Endothelial cell of umbilical vein (primary cell): ENCODE results near the gene SUGP2. TPM values are rescaled to one million over a fixed set of nuclear protein-coding genes. Genes with fewer than 3 reads are reported as not detected.

Experiments
- BruUV-seq: library from RNA; stranded (reverse); fragments of 400-500 nt; replicated peaks from 2 replicates; lab custom pipeline; 2021; lab: Mats Ljungman, UMichigan
- CTCF ChIA-PET: fragments of 300-600, 350-600 bp; sonication (Branson Sonifier 250); formaldehyde crosslinking; loops from one replicate; lab custom pipeline; 2021; ENCODE audit warnings: antibody characterized with exemption, inconsistent platforms; lab: Charles Lee
- POLR2A ChIA-PET: fragments of 300-600, 350-600 bp; sonication (Branson Sonifier 250); formaldehyde crosslinking; loops from one replicate; lab custom pipeline; 2021; ENCODE audit warnings: antibody characterized with exemption, inconsistent platforms; lab: Charles Lee
- DNase-seq: peaks from one replicate; pipeline ENCODE4 v3.0.0-alpha.2; 2011; ENCODE audit warnings: low read depth, low spot score
- FAIRE-seq: peaks from 2 replicates; lab custom pipeline; 2011; peaks lifted over from hg19 to GRCh38; lab: Jason Lieb, UNC
- H2AFZ ChIP-seq: 2 replicates; pipeline ENCODE4 v1.6.0; 2012; ENCODE audit warnings: low read depth, low read length, control low read depth, inconsistent platforms
- H3K27ac ChIP-seq: 2 replicates; pipeline ENCODE4 v1.5.1; 2011; ENCODE audit warnings: low read depth, mild to moderate bottlenecking, control low read depth, low read length, moderate library complexity; ENCODE audit not compliant: insufficient read depth
- H3K27me3 ChIP-seq, 2 experiments: 2 replicates each; pipeline versions ENCODE4 v1.6.0 to v1.6.1; 2011; ENCODE audit warnings: low read length in 2 of 2, mixed read lengths in 1 of 2; ENCODE audit not compliant: control insufficient read depth in 2 of 2, insufficient read depth in 2 of 2
- H3K36me3 ChIP-seq, 2 experiments: 2 replicates in 1 of 2; 3 replicates in 1 of 2; pipeline ENCODE4 v1.5.1; 2011; ENCODE audit warnings: low read length in 2 of 2, mild to moderate bottlenecking in 1 of 2, moderate library complexity in 1 of 2; ENCODE audit not compliant: control insufficient read depth in 2 of 2, insufficient read depth in 2 of 2; ENCODE audit errors: extremely low read depth in 1 of 2
- H3K4me1 ChIP-seq: 3 replicates; pipeline ENCODE4 v1.5.1; 2011; ENCODE audit warnings: mild to moderate bottlenecking, low read length; ENCODE audit not compliant: control insufficient read depth, insufficient read depth; ENCODE audit errors: extremely low read depth
- H3K4me2 ChIP-seq: 2 replicates; pipeline ENCODE4 v1.6.1; 2011; ENCODE audit warnings: low read length, control low read depth, mixed read lengths; ENCODE audit not compliant: insufficient read depth
- H3K4me3 ChIP-seq, 3 experiments: fragments of 200-600 bp in 1 of 3; sonication (generic), shearing (Covaris generic) in 1 of 3; replicated peaks in 1 of 3; 2 replicates each; pipeline ENCODE4 v1.5.1; 2011 to 2016; ENCODE audit warnings: control low read depth in 3 of 3, low read length in 3 of 3, mild to moderate bottlenecking in 2 of 3, inconsistent platforms in 1 of 3, low read depth in 1 of 3, moderate library complexity in 1 of 3; ENCODE audit not compliant: insufficient read depth in 1 of 3
- H3K79me2 ChIP-seq: 2 replicates; pipeline ENCODE4 v1.6.0; 2012; ENCODE audit warnings: low read length, inconsistent platforms; ENCODE audit not compliant: control insufficient read depth, insufficient read depth
- H3K9ac ChIP-seq: replicated peaks from 2 replicates; pipeline ENCODE3; 2011; ENCODE audit warnings: low read length, control low read depth; ENCODE audit not compliant: insufficient read depth; ENCODE audit errors: extremely low read depth
- H3K9me1 ChIP-seq: replicated peaks from 3 replicates; pipeline ENCODE4 v1.6.0; 2011; ENCODE audit warnings: mild to moderate bottlenecking, low read length; ENCODE audit not compliant: control insufficient read depth, insufficient read depth; ENCODE audit errors: extremely low read depth
- H3K9me3 ChIP-seq: replicated peaks from 2 replicates; pipeline ENCODE4 v1.5.1; 2012; ENCODE audit warnings: low read length, inconsistent platforms; ENCODE audit not compliant: control insufficient read depth, insufficient read depth
- H4K20me1 ChIP-seq: replicated peaks from 2 replicates; pipeline ENCODE3; 2011; ENCODE audit warnings: mild to moderate bottlenecking, low read length; ENCODE audit not compliant: control insufficient read depth, insufficient read depth; ENCODE audit errors: extremely low read depth
- FOS ChIP-seq: IDR thresholded peaks from 2 replicates; pipeline ENCODE4 v1.6.1; 2011; ENCODE audit warnings: mild to moderate bottlenecking, low read length, moderate library complexity, borderline replicate concordance; ENCODE audit not compliant: insufficient read depth
- MYC ChIP-seq: IDR thresholded peaks from one replicate; pipeline ENCODE4 v1.6.1; 2011; ENCODE audit warnings: mild to moderate bottlenecking, low read depth, low read length
- POLR2A ChIP-seq: IDR thresholded peaks from 2 replicates; pipeline ENCODE4 v1.6.1; 2012; ENCODE audit warnings: low read depth, mild to moderate bottlenecking, control low read depth, low read length
- POLR2AphosphoS5 ChIP-seq: IDR thresholded peaks from 2 replicates; pipeline ENCODE4 v1.6.1; 2012; ENCODE audit warnings: low read depth, mild to moderate bottlenecking, control low read depth, low read length, moderate library complexity; ENCODE audit not compliant: insufficient read depth
- dilution Hi-C: fragments of 300-500 bp; cut with MboI; formaldehyde crosslinking; loops from one replicate; pipeline ENCODE4 v1.15.0; 2019; ENCODE audit warnings: low sequenced_read_pairs; ENCODE audit not compliant: extremely low pct_ligation_motif_present
- intact Hi-C: fragments of 100-400 bp; cut with micrococcal nuclease; formaldehyde crosslinking; loops from one replicate; pipeline ENCODE4 v1.10.0; 2022
- polyA plus RNA-seq, 4 experiments: library from polyadenylated mRNA; depleted of rRNA in 3 of 4; stranded (reverse) in 3 of 4; unstranded in 1 of 4; fragments of >200 nt; gene quantifications; 2 replicates each; pipeline versions ENCODE4 v1.2.1 to v1.2.3, GENCODE V29; 2011 to 2012; ENCODE audit warnings: missing spikeins in 1 of 4
- total RNA-seq: library from RNA; stranded (reverse); gene quantifications from 2 replicates; pipeline ENCODE4 v1.2.3, GENCODE V29; 2021
- TF ChIP-seq, protein P1 (sequence below): IDR thresholded peaks from 2 replicates; pipeline ENCODE4 v1.6.1; 2011; ENCODE audit not compliant: insufficient read depth, insufficient read length
- TF ChIP-seq, protein P2 (sequence below), 2 donors: IDR thresholded peaks; 1 replicate in 1 of 2; 2 replicates in 1 of 2; pipeline ENCODE4 v1.5.1; 2011; ENCODE audit warnings: low read length in 2 of 2, mild to moderate bottlenecking in 2 of 2, moderate library complexity in 2 of 2, control low read depth in 1 of 2, inconsistent platforms in 1 of 2, low read depth in 1 of 2; ENCODE audit not compliant: insufficient read depth in 1 of 2; ENCODE audit errors: extremely low read depth in 1 of 2

The SUGP2 gene
- total and polyA plus RNA-seq, 2 donors (not counting 3 experiments of a cell fraction or from before 2014, with no cell fraction given): 44.6 to 79.7 TPM

DNA sequence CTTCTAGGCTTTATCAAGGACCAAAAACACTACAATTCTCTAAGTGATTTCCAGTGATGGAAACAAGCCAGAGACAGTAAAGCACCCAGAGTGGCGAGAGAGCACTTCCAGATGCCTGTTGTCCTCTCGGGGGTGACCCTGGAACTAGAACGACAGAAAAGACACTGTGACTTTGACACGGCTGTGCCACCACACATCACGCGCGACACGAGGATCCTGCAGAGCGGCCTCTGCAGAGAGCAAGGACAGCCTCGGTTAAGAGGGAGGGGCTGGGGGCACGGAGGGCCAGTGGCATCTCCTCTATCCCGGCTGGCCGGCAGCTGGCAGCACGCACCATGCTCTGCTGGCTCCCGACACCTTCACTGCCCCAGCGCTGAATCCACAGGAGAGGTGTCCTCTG is 42.3 kb downstream of the SUGP2 start:
- Histone ChIP-seq H3K4me2 (no peak overlapping the region), H3K27ac (no peak overlapping the region), H3K9me3 (no peaks in the 10 kb centered on the region), H3K27me3 (no peaks in the 10 kb centered on the region), H3K9ac (no peak overlapping the region), H3K9me1 (no peaks in the 10 kb centered on the region), H3K36me3 (peaks cover 15% of the 10 kb centered on the region in 2 experiments), H3K4me1 (peaks cover 5% of the 10 kb centered on the region), H3K4me3 (no peak overlapping the region), H2AFZ (no peak overlapping the region), H3K79me2 (no peaks in the 10 kb centered on the region), H4K20me1 (no peaks in the 10 kb centered on the region)
- ChIA-PET POLR2A (no interaction called here), CTCF (interaction anchor here (1.0 kb wide), 1 partner anchor 10 kb away, joined by 3 read pairs; no protein-coding TSS in a partner anchor)
- DNase-seq (no peak), FAIRE-seq (no peak)
- TF ChIP-seq, protein P1, sequence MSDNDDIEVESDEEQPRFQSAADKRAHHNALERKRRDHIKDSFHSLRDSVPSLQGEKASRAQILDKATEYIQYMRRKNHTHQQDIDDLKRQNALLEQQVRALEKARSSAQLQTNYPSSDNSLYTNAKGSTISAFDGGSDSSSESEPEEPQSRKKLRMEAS: no peak
- TF ChIP-seq POLR2A (no peak), FOS (no peak), MYC (no peak), POLR2AphosphoS5 (no peak)
- TF ChIP-seq, protein P2, sequence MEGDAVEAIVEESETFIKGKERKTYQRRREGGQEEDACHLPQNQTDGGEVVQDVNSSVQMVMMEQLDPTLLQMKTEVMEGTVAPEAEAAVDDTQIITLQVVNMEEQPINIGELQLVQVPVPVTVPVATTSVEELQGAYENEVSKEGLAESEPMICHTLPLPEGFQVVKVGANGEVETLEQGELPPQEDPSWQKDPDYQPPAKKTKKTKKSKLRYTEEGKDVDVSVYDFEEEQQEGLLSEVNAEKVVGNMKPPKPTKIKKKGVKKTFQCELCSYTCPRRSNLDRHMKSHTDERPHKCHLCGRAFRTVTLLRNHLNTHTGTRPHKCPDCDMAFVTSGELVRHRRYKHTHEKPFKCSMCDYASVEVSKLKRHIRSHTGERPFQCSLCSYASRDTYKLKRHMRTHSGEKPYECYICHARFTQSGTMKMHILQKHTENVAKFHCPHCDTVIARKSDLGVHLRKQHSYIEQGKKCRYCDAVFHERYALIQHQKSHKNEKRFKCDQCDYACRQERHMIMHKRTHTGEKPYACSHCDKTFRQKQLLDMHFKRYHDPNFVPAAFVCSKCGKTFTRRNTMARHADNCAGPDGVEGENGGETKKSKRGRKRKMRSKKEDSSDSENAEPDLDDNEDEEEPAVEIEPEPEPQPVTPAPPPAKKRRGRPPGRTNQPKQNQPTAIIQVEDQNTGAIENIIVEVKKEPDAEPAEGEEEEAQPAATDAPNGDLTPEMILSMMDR (IDR thresholded peaks at IDR 0.05; ENCODE audit: extremely low read depth in 1 of 2, insufficient read depth in 1 of 2, low read depth in 1 of 2, low read length in 2 of 2): no peak
- dilution Hi-C loops: no loop called here
- BruUV-seq: no TSS peak
- intact Hi-C loops: no loop called here
